Stimulated activated CD8-positive, alpha-beta memory T cell treated with anti-CD3 and anti-CD28 coated beads, Interleukin-2, amount 100 ng/mL, for 48 hours (primary cell): ENCODE data around the gene DLG2.
"Not testable (repeated sequence)": the region's sequence is repeated elsewhere in the genome, so short reads cannot be mapped to it uniquely, and the experiment has no call there.

Experiments
- DNase-seq, 2 donors: peaks; one replicate each; pipeline ENCODE4 v3.0.0-alpha.2; 2020; ENCODE audit warnings: low read depth in 2 of 2

DLG2 gene

GRCh38 chr11:85627332-85627997, at the start of gene DLG2:
TSS of gene DLG2 (minus strand) at chr11:85627344.
- no peak for DNase-seq

- DNase-seq, result no peak
Observed at GRCh38 chr11:85673393-85673792, 46.2 kb upstream of the DLG2 start.

- DNase-seq, result no peak
Observed at GRCh38 chr11:85672105-85672902, 45.2 kb upstream of the DLG2 start.

- not testable (repeated sequence) for DNase-seq
Observed at GRCh38 chr11:85670949-85671663, 44.0 kb upstream of the DLG2 start.

GRCh38 chr11:85668157-85668556, 41.0 kb upstream of the DLG2 start:
- DNase-seq, result no peak

- DNase-seq, result no peak
Observed at GRCh38 chr11:85666687-85667086, 39.5 kb upstream of the DLG2 start.

- DNase-seq, result no peak
Observed at GRCh38 chr11:85665733-85666132, 38.6 kb upstream of the DLG2 start.

- DNase-seq, result peak; percentile 89 to 93
Observed at GRCh38 chr11:85664615-85665481, 37.7 kb upstream of the DLG2 start, which contains the start of gene CREBZF. TSS of gene CREBZF (minus strand) at chr11:85665129. CDS start at chr11:85664875, 254 bp downstream.

GRCh38 chr11:85663753-85664614, 36.8 kb upstream of the DLG2 start:
- DNase-seq, result peak; percentile 71 to 77

- no peak for DNase-seq
Observed at GRCh38 chr11:85663080-85663752, 36.1 kb upstream of the DLG2 start.

- DNase-seq, result no peak
Observed at GRCh38 chr11:85661972-85662664, 35.0 kb upstream of the DLG2 start.

- DNase-seq, result no peak
Observed at GRCh38 chr11:85658180-85658579, 31.0 kb upstream of the DLG2 start.

GRCh38 chr11:85656777-85657176, 29.6 kb upstream of the DLG2 start:
- DNase-seq, result no peak

GRCh38 chr11:85654343-85654742, 27.2 kb upstream of the DLG2 start:
- not testable (repeated sequence) for DNase-seq

GRCh38 chr11:85652786-85653447, 25.8 kb upstream of the DLG2 start:
- no peak for DNase-seq

- no peak for DNase-seq
Observed at GRCh38 chr11:85651118-85651517, 24.0 kb upstream of the DLG2 start.

GRCh38 chr11:85647604-85648299, 20.6 kb upstream of the DLG2 start, which contains the start of gene TMEM126A:
TSS of gene TMEM126A (plus strand) at chr11:85647967. CDS start at chr11:85650256, 2,289 bp downstream.
- DNase-seq, result peak; percentile 89

- no peak for DNase-seq
Observed at GRCh38 chr11:85647078-85647477, 19.9 kb upstream of the DLG2 start.
